SK-N-SH treated with all-trans-retinoic acid at 6 μM for 48 hours (cell line): ENCODE results near the gene XCR1.

Source experiments
- ATAC-seq: fragments of 200-7000 bp; cut with Tn5 transposase; 3 replicates; pipeline ENCODE4 v1.9.1; 2020; ENCODE audit warnings: mild to moderate bottlenecking, moderate library complexity
- ARNTL ChIP-seq: fragments of 450-650 bp; formaldehyde crosslinking; IDR thresholded peaks from 2 replicates; pipeline ENCODE4 v1.5.0; 2020; ENCODE audit warnings: low read depth, mild to moderate bottlenecking, moderate library complexity, borderline replicate concordance
- CSDC2 ChIP-seq: fragments of 250-450 bp; sonication (Bioruptor Pico); IDR thresholded peaks from 2 replicates; pipeline ENCODE4 v1.5.0; 2020; ENCODE audit warnings: mild to moderate bottlenecking, moderate library complexity
- CSRNP3 ChIP-seq: fragments of 250-450 bp; sonication (Bioruptor Pico); IDR thresholded peaks from 2 replicates; pipeline ENCODE4 v1.5.1; 2021; ENCODE audit warnings: mild to moderate bottlenecking, moderate library complexity
- ESRRG ChIP-seq: fragments of 250-450 bp; sonication (Bioruptor Pico); IDR thresholded peaks from 2 replicates; pipeline ENCODE4 v1.6.1; 2021; ENCODE audit warnings: mild to moderate bottlenecking
- GLIS3 ChIP-seq: fragments of 250-450 bp; sonication (Bioruptor Pico); IDR thresholded peaks from 2 replicates; pipeline ENCODE4 v1.5.0; 2020; ENCODE audit warnings: mild to moderate bottlenecking, moderate library complexity
- ISL1 ChIP-seq: fragments of 250-450 bp; sonication (Bioruptor Pico); IDR thresholded peaks from 2 replicates; pipeline ENCODE4 v2.1.2; 2022; ENCODE audit warnings: mild to moderate bottlenecking, moderate library complexity
- OSR1 ChIP-seq: fragments of 250-450 bp; sonication (Bioruptor Pico); IDR thresholded peaks from 2 replicates; pipeline ENCODE4 v1.8.0; 2022; ENCODE audit warnings: moderate library complexity, mild to moderate bottlenecking, inconsistent platforms
- PPARA ChIP-seq: fragments of 250-450 bp; sonication (Bioruptor Pico); IDR thresholded peaks from 2 replicates; pipeline ENCODE4 v1.5.0; 2020; ENCODE audit warnings: mild to moderate bottlenecking, borderline replicate concordance
- RARB ChIP-seq: fragments of 250-450 bp; sonication (Bioruptor Pico); IDR thresholded peaks from 2 replicates; pipeline ENCODE4 v1.8.0; 2021; ENCODE audit warnings: mild to moderate bottlenecking, moderate library complexity
- SNAI2 ChIP-seq: fragments of 250-450 bp; sonication (Bioruptor Pico); IDR thresholded peaks from 2 replicates; pipeline ENCODE4 v1.5.0; 2020; ENCODE audit warnings: mild to moderate bottlenecking, moderate library complexity
- TCF4 ChIP-seq: fragments of 250-450 bp; sonication (Bioruptor Pico); IDR thresholded peaks from 2 replicates; pipeline ENCODE4 v1.8.0; 2021; ENCODE audit warnings: mild to moderate bottlenecking, moderate library complexity, borderline replicate concordance
- TOX ChIP-seq: fragments of 250-450 bp; sonication (Bioruptor Pico); IDR thresholded peaks from 2 replicates; pipeline ENCODE4 v1.8.0; 2021; ENCODE audit warnings: mild to moderate bottlenecking, moderate library complexity, borderline replicate concordance
- TSHZ2 ChIP-seq: fragments of 250-450 bp; sonication (Bioruptor Pico); IDR thresholded peaks from 2 replicates; pipeline ENCODE4 v1.5.0; 2020; ENCODE audit warnings: mild to moderate bottlenecking, moderate library complexity
- ZC3H10 ChIP-seq: fragments of 250-450 bp; sonication (Bioruptor Pico); IDR thresholded peaks from 2 replicates; pipeline ENCODE4 v1.5.1; 2021; ENCODE audit warnings: mild to moderate bottlenecking, moderate library complexity
- ZFP3 ChIP-seq: fragments of 250-450 bp; sonication (Bioruptor Pico); IDR thresholded peaks from 2 replicates; pipeline ENCODE4 v1.5.0; 2020; ENCODE audit warnings: mild to moderate bottlenecking, moderate library complexity
- ZFP30 ChIP-seq: fragments of 450-650 bp; formaldehyde crosslinking; IDR thresholded peaks from 2 replicates; pipeline ENCODE4 v1.5.0; 2022; ENCODE audit warnings: mild to moderate bottlenecking, moderate library complexity
- ZNF565 ChIP-seq: fragments of 450-650 bp; formaldehyde crosslinking; conservative IDR thresholded peaks from 2 replicates; pipeline ENCODE4 v1.5.0; 2020; ENCODE audit warnings: low read depth, mild to moderate bottlenecking, moderate library complexity
- ZNF70 ChIP-seq: fragments of 450-650 bp; formaldehyde crosslinking; IDR thresholded peaks from 2 replicates; pipeline ENCODE4 v1.5.0; 2020; ENCODE audit warnings: mild to moderate bottlenecking, moderate library complexity
- TF ChIP-seq, protein P1 (sequence below): fragments of 250-450 bp; sonication (Bioruptor Pico); IDR thresholded peaks from 2 replicates; pipeline ENCODE4 v1.8.0; 2020; ENCODE audit warnings: mild to moderate bottlenecking, moderate library complexity, borderline replicate concordance
- TF ChIP-seq, protein P2 (sequence below): fragments of 250-450 bp; sonication (Bioruptor Pico); IDR thresholded peaks from 2 replicates; pipeline ENCODE4 v1.5.1; 2020; ENCODE audit warnings: low read depth, mild to moderate bottlenecking, moderate library complexity
- TF ChIP-seq, protein P3 (sequence below): fragments of 250-450 bp; sonication (Bioruptor Pico); IDR thresholded peaks from 2 replicates; pipeline ENCODE4 v1.8.0; 2021; ENCODE audit warnings: low read depth, mild to moderate bottlenecking, moderate library complexity, borderline replicate concordance

XCR1 gene

DNA sequence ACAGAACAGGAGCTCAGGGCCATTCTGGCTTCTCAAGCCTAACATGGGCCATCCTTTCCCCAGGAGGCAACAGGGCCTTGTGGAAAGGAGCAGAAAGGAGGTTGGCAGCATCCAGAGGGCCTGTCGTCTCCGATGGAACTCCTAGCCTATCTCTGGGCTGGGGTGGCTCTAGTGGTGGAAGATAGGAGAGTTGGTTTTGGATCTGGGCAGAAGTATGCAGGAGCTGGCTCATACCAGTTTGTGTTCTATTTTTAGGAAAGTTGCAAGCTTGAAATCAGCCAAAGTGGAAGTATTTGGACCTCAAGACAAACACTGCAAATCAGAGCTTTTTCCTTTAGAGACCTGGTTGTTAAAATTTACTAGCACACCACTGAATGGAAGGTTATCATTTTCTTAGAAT, 35.4 kb upstream of the XCR1 start (continued):
- TF ChIP-seq GLIS3 (CRISPR knock-in tag) (no peak), ZC3H10 (CRISPR knock-in tag) (no peak), ISL1 (CRISPR knock-in tag) (no peak), ZFP3 (CRISPR knock-in tag) (no peak), ZNF565 (no peak), RARB (CRISPR knock-in tag) (no peak), SNAI2 (CRISPR knock-in tag) (no peak)
- TF ChIP-seq, protein P1, sequence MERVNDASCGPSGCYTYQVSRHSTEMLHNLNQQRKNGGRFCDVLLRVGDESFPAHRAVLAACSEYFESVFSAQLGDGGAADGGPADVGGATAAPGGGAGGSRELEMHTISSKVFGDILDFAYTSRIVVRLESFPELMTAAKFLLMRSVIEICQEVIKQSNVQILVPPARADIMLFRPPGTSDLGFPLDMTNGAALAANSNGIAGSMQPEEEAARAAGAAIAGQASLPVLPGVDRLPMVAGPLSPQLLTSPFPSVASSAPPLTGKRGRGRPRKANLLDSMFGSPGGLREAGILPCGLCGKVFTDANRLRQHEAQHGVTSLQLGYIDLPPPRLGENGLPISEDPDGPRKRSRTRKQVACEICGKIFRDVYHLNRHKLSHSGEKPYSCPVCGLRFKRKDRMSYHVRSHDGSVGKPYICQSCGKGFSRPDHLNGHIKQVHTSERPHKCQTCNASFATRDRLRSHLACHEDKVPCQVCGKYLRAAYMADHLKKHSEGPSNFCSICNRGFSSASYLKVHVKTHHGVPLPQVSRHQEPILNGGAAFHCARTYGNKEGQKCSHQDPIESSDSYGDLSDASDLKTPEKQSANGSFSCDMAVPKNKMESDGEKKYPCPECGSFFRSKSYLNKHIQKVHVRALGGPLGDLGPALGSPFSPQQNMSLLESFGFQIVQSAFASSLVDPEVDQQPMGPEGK (CRISPR knock-in tag), result no peak
- TF ChIP-seq, protein P2, sequence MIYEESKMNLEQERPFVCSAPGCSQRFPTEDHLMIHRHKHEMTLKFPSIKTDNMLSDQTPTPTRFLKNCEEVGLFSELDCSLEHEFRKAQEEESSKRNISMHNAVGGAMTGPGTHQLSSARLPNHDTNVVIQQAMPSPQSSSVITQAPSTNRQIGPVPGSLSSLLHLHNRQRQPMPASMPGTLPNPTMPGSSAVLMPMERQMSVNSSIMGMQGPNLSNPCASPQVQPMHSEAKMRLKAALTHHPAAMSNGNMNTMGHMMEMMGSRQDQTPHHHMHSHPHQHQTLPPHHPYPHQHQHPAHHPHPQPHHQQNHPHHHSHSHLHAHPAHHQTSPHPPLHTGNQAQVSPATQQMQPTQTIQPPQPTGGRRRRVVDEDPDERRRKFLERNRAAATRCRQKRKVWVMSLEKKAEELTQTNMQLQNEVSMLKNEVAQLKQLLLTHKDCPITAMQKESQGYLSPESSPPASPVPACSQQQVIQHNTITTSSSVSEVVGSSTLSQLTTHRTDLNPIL (CRISPR knock-in tag), result no peak

- TF ChIP-seq ZNF565 (no peak), GLIS3 (CRISPR knock-in tag) (no peak), TOX (no peak), ISL1 (CRISPR knock-in tag) (no peak), ESRRG (CRISPR knock-in tag) (no peak), CSDC2 (CRISPR knock-in tag) (no peak), RARB (CRISPR knock-in tag) (no peak), ZC3H10 (CRISPR knock-in tag) (no peak), TCF4 (CRISPR knock-in tag) (no peak), SNAI2 (CRISPR knock-in tag) (no peak)
- TF ChIP-seq, protein P1 (CRISPR knock-in tag), result no peak
- no peak for ATAC-seq
Measured at GRCh38 chr3:46061887-46062286, 34.6 kb upstream of the XCR1 start.

DNA sequence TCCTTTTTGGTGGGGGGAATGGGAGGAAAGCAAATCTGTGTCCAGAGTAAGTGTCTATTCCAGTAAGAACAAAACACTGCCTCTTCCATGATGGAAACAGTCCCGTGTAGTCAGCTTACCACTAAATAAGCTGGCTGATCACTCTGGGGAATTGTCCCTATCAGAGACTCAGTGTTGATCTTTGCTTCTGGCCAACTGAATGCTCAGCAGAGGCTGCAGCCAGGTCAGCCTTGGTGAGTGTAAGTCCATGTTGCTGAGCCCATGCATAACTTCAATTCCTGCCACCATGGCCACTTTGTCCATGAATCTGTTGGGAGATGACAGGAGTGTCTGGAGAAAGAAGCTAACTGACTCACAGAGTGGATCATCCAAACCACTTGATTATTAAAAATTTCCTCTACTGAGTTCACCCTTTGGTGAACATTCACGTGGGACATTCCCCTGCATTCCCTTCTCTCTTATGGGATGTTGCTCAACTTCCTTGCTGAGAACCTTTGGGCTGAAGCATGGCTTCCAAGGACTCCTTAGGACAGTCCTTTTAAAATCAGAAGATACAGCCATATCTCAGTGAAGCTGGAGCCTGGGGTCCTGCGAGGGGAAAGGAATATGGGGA, 33.9 kb upstream of the XCR1 start:
- ATAC-seq, result no peak
- no peak for TF ChIP-seq GLIS3 (CRISPR knock-in tag)
- no peak for TF ChIP-seq ARNTL (CRISPR knock-in tag)
- TF ChIP-seq, protein P1 (CRISPR knock-in tag), result no peak
- TF ChIP-seq RARB (CRISPR knock-in tag), result no peak
- TF ChIP-seq TSHZ2 (CRISPR knock-in tag), result no peak
- TF ChIP-seq TOX, result no peak
- TF ChIP-seq CSDC2 (CRISPR knock-in tag), result no peak
- no peak for TF ChIP-seq ZNF70 (CRISPR knock-in tag)
- no peak for TF ChIP-seq ZNF565
- TF ChIP-seq, protein P2 (CRISPR knock-in tag), result no peak
- no peak for TF ChIP-seq ZFP3 (CRISPR knock-in tag)
- TF ChIP-seq PPARA (CRISPR knock-in tag), result no peak
- no peak for TF ChIP-seq SNAI2 (CRISPR knock-in tag)
- TF ChIP-seq ZC3H10 (CRISPR knock-in tag), result no peak
- TF ChIP-seq, protein P3, sequence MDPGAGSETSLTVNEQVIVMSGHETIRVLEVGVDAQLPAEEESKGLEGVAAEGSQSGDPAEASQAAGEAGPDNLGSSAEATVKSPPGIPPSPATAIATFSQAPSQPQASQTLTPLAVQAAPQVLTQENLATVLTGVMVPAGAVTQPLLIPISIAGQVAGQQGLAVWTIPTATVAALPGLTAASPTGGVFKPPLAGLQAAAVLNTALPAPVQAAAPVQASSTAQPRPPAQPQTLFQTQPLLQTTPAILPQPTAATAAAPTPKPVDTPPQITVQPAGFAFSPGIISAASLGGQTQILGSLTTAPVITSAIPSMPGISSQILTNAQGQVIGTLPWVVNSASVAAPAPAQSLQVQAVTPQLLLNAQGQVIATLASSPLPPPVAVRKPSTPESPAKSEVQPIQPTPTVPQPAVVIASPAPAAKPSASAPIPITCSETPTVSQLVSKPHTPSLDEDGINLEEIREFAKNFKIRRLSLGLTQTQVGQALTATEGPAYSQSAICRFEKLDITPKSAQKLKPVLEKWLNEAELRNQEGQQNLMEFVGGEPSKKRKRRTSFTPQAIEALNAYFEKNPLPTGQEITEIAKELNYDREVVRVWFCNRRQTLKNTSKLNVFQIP (CRISPR knock-in tag), result no peak
- TF ChIP-seq TCF4 (CRISPR knock-in tag), result no peak
- TF ChIP-seq ZFP30 (CRISPR knock-in tag), result no peak
- no peak for TF ChIP-seq CSRNP3
- TF ChIP-seq OSR1 (CRISPR knock-in tag), result no peak
- no peak for TF ChIP-seq ISL1 (CRISPR knock-in tag)
